Mesodermal cell (in vitro differentiated cells): ENCODE measurements around the gene FTCD.
"Not testable (repeated sequence)": the region's sequence is repeated elsewhere in the genome, so short reads cannot be mapped to it uniquely, and the experiment has no call there.

Experiments used
- H3K27ac ChIP-seq: 2 replicates; pipeline ENCODE4 v1.7.0; 2013; ENCODE audit warnings: mild to moderate bottlenecking, low read depth, low read length, moderate library complexity; ENCODE audit not compliant: severe bottlenecking
- H3K36me3 ChIP-seq: 2 replicates; pipeline ENCODE4 v1.7.1; 2013; ENCODE audit warnings: mild to moderate bottlenecking, low read length, moderate library complexity; ENCODE audit not compliant: control insufficient read depth, insufficient read depth
- H3K4me1 ChIP-seq: one replicate; pipeline ENCODE4 v1.7.1; 2013; ENCODE audit warnings: mild to moderate bottlenecking, low read length; ENCODE audit not compliant: insufficient read depth, control insufficient read depth, poor library complexity, severe bottlenecking
- H3K4me3 ChIP-seq: 2 replicates; pipeline ENCODE4 v1.7.0; 2013; ENCODE audit warnings: low read length, control low read depth, mild to moderate bottlenecking; ENCODE audit not compliant: insufficient read depth, poor library complexity, severe bottlenecking; ENCODE audit errors: extremely low read depth
- H3K9me3 ChIP-seq: 2 replicates; pipeline ENCODE4 v1.7.1; 2013; ENCODE audit warnings: mild to moderate bottlenecking, low read length, moderate library complexity; ENCODE audit not compliant: control insufficient read depth
- WGBS, 2 experiments: methylation state at CpG; one replicate each; pipeline ENCODE4 v1.1.5; 2013; ENCODE audit warnings: missing lambda C conversion rate in 2 of 2; ENCODE audit not compliant: insufficient coverage in 2 of 2; 5-methylcytosine and 5-hydroxymethylcytosine counted together

FTCD gene

GRCh38 chr21:46111857-46112724 is 43.3 kb downstream of the FTCD start:
- no peak overlapping the region for H3K4me3 ChIP-seq
- peaks cover 19% of the 10 kb centered on the region for H3K9me3 ChIP-seq
- H3K4me1 ChIP-seq: no peaks in the 10 kb centered on the region
- peaks cover 84% of the 10 kb centered on the region for H3K36me3 ChIP-seq
- WGBS, 2 experiments: 97 to 99% methylated on average over 68 to 69 of the region's 69 CpGs
- no peak overlapping the region for H3K27ac ChIP-seq

- Histone ChIP-seq H3K4me1 (no peaks in the 10 kb centered on the region), H3K9me3 (peaks cover 26% of the 10 kb centered on the region), H3K4me3 (no peak overlapping the region), H3K36me3 (peaks cover 81% of the 10 kb centered on the region), H3K27ac (no peak overlapping the region)
- WGBS, 2 experiments: 95 to 96% methylated on average over 9 to 10 of the region's 12 CpGs
Observed at GRCh38 chr21:46111193-46111571, 44.2 kb downstream of the FTCD start.

- Histone ChIP-seq H3K4me1 (no peaks in the 10 kb centered on the region), H3K36me3 (peaks cover 80% of the 10 kb centered on the region), H3K4me3 (no peak overlapping the region), H3K9me3 (peaks cover 27% of the 10 kb centered on the region), H3K27ac (no peak overlapping the region)
- 91 to 93% methylated on average over 13 to 18 of the region's 20 CpGs for WGBS, 2 experiments
Observed at GRCh38 chr21:46110499-46111192, 44.7 kb downstream of the FTCD start.

GRCh38 chr21:46109313-46110221 is 45.8 kb downstream of the FTCD start:
- peaks cover 75% of the 10 kb centered on the region for H3K36me3 ChIP-seq
- WGBS, 2 experiments: 98 to 99% methylated on average over 17 of the region's 19 CpGs
- no peak overlapping the region for H3K27ac ChIP-seq
- H3K9me3 ChIP-seq: peaks cover 26% of the 10 kb centered on the region
- H3K4me3 ChIP-seq: no peak overlapping the region
- H3K4me1 ChIP-seq: no peaks in the 10 kb centered on the region

GRCh38 chr21:46108827-46109312 is 46.5 kb downstream of the FTCD start:
- 90 to 94% methylated on average over 8 to 9 of the region's 9 CpGs for WGBS, 2 experiments
- Histone ChIP-seq H3K36me3 (peaks cover 72% of the 10 kb centered on the region), H3K4me3 (no peak overlapping the region), H3K9me3 (peaks cover 24% of the 10 kb centered on the region), H3K4me1 (no peaks in the 10 kb centered on the region), H3K27ac (no peak overlapping the region)

GRCh38 chr21:46107376-46107775 is 48.0 kb downstream of the FTCD start:
- WGBS, 2 experiments: 50 to 62% methylated on average over 2 of the region's 2 CpGs
- peaks cover 57% of the 10 kb centered on the region for H3K36me3 ChIP-seq
- H3K4me1 ChIP-seq, H3K27ac ChIP-seq, H3K4me3 ChIP-seq: not testable (repeated sequence)
- peaks cover 28% of the 10 kb centered on the region for H3K9me3 ChIP-seq

GRCh38 chr21:46104104-46104503 is 51.3 kb downstream of the FTCD start:
- Histone ChIP-seq H3K9me3 (peaks cover 39% of the 10 kb centered on the region), H3K4me3 (no peak overlapping the region), H3K36me3 (peaks cover 51% of the 10 kb centered on the region), H3K4me1 (no peaks in the 10 kb centered on the region), H3K27ac (no peak overlapping the region)

- no peak overlapping the region for H3K27ac ChIP-seq
- no peaks in the 10 kb centered on the region for H3K4me1 ChIP-seq
- no peak overlapping the region for H3K4me3 ChIP-seq
- 90 to 94% methylated on average over 2 of the region's 4 CpGs for WGBS, 2 experiments
- H3K36me3 ChIP-seq: peaks cover 27% of the 10 kb centered on the region
- peaks cover 26% of the 10 kb centered on the region for H3K9me3 ChIP-seq
Observed at GRCh38 chr21:46100906-46101305, 54.5 kb downstream of the FTCD start.

- Histone ChIP-seq H3K4me1 (no peaks in the 10 kb centered on the region), H3K4me3 (no peak overlapping the region), H3K9me3 (peaks cover 26% of the 10 kb centered on the region), H3K36me3 (peaks cover 25% of the 10 kb centered on the region), H3K27ac (no peak overlapping the region)
- WGBS, 2 experiments: 94 to 96% methylated on average over 5 to 6 of the region's 7 CpGs
Observed at GRCh38 chr21:46100426-46100825, 55.0 kb downstream of the FTCD start.

- H3K27ac ChIP-seq: no peak overlapping the region
- H3K36me3 ChIP-seq: peaks cover 23% of the 10 kb centered on the region
- peaks cover 25% of the 10 kb centered on the region for H3K9me3 ChIP-seq
- 96 to 98% methylated on average over 3 to 5 of the region's 6 CpGs for WGBS, 2 experiments
- H3K4me1 ChIP-seq: no peaks in the 10 kb centered on the region
- no peak overlapping the region for H3K4me3 ChIP-seq
Observed at GRCh38 chr21:46100020-46100419, 55.4 kb downstream of the FTCD start.
